HG02970 (cell line): ENCODE results near the gene ATG14.
"Not testable (repeated sequence)": the region's sequence is repeated elsewhere in the genome, so short reads cannot be mapped to it uniquely, and the experiment has no call there.

Source experiments
- ATAC-seq: cut with Tn5 transposase; IDR thresholded peaks from one replicate; pipeline ENCODE4 v1.9.1; 2021; ENCODE audit warnings: mild to moderate bottlenecking, moderate library complexity, moderate number of reproducible peaks; ENCODE audit not compliant: unreplicated experiment, low FRiP score

Gene ATG14

DNA sequence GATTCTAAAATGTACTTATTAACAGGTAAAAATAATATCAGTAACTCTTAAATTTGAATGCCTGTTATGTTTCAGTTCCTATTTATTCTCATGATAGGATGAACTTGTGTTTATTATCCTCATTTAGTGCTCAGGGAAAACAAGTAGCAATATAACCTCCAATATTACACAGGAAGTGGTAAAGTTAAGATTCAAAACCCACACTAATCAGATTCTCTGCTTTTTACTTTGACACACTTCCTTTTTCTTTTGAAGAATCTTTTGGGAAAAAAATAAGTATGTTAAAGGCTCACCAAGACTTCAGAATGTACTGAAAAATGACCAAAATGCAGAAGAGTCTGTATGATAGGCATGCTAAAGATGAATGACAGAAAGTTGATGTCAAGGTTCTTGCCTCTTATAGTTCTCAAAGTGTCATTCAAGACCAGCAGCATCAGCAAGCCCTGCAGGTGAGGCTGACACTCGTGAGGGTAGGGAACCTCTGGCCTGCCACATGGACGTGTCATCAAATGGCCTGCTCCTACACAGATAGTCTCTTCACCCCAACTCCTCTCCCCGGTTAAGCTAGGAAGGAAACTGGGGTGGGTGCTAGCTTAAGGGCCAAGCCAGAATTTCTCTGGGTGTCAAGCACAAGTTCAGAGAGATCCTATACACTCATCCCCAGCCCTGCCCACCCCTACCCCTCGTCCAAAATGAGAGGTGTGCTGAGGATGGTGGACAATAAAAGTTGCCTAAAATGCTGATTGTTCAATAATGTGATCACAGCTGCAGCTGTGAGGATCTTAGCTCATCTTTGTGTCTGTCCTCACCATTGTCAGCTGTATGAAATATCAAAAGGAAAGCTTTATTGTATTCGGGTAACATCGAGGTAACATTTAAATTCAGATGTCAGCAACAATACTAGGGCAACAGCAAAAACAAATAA, 22.5 kb upstream of the ATG14 start:
- ATAC-seq, result no peak

DNA sequence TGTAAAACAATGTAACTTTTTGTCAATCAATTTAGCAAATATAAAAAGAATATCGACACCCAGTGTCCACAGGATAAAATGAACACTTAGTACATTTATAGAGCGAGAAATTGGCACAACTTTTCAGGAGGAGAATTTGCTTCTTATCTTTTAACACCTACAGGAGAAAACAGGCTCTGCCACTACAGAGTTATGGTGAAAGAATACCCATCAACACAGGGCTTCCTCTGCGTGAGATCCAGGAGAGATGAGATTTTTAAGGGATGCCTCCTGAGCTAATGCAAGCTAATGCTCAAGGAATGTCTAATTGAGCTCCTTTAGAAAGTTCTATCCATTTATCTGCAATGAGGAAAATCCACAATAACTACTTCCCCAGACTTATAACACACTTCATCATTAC, 21.0 kb upstream of the ATG14 start:
- ATAC-seq, result no peak

DNA sequence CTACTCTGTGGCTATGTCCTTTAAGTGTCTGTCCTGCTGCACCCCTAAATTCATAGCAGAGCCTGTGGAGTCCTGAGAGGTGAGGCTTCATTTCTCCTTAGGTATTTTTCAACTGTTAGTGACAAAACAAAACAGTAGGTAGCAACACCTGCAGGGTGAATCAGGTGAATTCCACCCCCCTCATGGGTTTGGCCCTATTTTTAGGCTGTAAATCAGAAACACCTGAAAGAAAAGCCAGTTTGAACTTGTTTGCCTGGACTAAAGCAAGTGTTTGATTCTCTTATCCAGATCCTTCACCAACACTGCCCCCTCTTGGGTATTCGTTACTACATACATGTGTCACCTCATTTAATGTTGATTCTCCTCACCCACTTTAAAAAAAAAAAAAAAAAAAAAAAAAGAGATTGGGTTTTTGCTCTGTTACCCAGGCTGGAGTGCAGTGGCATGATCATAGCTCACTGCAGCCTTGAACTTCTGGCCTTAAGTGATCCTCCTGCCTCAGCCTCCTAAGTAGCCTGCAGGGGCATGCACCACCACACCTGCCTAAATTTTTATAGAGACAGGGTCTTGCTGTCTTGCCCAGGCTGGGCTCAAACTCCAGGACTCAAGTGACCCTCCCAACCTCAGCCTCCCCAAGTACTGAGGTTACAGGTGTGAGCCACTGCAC, 18.5 kb upstream of the ATG14 start:
- ATAC-seq, result no peak

DNA sequence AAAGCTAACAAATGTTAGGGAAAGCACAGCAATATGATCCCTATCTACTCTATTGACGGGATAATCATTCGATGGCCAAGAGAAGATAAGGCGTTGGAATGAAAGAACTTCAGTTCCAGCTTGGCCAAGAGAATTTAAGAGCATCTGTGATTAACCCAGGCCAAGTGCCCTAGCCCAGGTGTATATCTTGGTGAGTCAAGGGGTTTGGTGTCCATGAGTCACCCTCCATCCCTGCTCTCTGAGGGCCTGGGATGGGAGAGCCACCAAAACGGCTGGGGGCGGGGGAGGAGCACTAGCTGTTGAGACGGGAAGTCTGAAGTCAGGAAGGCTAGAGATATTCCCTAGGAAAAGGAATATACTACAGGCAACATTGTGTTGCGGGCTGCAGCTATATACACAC, 15.8 kb upstream of the ATG14 start:
- ATAC-seq, result no peak

DNA sequence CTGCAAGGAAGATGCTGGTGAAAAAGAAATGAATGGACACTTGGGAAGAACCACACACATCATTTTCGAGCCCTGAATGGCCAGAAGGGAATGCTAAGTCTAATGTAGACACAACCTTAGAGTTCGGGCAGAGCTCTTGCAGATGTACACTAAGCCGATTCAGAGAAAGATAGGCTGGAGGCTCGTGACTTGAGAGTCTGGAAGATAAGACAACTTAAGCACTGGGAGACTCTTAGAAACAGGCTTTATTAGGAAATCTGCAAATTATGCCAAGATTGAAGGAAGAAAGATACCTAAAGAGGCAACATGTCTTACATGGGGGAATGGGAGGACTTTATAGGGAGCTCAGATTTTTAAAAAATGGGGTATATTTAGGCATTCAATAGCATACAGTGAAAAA, 15.3 kb upstream of the ATG14 start:
- no peak for ATAC-seq

DNA sequence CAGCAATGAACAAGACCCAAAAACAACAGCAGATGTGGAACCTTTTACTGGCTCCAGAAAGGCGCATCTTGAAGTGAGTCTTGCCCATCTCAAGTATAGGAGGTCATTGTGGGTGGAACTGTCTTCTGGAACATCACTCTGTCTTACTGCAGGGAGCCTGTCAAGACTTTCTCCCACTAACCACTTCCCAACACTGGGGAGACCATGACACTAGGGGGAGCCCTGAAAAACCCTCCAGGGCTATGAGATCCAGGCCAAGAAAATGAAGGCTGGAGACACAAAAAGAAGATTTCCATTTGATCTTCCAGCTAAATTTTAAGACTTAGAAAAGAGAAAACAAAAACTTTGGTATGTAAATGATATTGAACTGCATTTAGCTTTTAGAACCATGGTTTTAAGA, 13.5 kb upstream of the ATG14 start:
- ATAC-seq, result no peak

DNA sequence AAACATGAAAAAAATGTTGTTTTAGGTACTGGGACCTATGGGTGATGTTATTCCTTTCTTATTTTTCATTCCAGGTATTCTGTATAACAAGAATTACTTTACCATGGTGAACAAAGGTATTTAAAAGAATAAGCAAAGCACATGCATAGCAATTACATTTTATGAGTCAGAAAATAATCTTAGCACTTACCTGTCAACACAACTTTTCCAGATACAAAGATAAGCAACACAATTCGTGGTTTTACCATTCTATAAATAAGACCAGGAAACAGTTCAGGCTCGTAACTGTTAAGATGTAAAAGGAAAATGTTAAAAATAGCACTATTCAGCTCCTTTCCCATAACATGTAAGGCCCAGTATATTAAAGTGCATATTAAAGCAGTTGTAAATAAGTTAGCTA, 12.3 kb upstream of the ATG14 start:
- ATAC-seq, result no peak

DNA sequence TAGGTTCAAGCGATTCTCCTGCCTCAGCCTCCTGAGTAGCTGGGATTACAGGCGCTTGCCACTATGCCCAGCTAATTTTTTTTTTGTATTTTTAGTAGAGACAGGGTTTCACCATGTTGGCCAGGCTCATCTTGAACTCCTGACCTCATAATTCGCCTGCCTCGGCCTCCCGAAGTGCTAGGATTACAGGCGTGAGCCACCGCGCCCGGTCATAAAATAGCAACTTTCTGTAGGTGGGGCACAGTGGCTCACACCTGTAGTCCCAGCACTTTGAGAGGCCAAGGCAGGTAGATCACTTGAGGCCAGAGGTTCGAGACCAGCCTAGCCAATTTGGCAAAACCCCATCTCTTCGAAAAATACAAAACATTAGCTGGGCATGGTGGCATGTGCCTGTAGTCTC, 10.7 kb upstream of the ATG14 start:
- not testable (repeated sequence) for ATAC-seq

DNA sequence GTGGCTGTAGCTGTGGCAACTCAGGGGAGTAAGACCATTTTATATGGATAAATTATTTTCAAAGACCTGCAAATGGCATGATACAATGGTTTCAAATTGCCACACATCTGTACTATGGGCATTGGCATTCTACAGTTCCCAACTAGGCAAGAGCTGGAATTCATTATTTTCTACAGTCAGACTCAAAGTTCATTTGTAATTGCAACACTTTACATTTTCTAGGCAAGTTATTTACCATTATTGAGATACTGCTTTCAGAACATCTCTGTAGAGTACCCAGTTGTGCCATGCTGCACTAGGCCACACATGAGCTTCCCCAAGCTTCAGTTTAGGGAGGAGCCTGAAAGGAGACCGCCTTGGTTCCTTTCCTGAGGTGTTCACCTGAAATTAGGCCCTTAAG, 8.0 kb upstream of the ATG14 start:
- ATAC-seq, result no peak

DNA sequence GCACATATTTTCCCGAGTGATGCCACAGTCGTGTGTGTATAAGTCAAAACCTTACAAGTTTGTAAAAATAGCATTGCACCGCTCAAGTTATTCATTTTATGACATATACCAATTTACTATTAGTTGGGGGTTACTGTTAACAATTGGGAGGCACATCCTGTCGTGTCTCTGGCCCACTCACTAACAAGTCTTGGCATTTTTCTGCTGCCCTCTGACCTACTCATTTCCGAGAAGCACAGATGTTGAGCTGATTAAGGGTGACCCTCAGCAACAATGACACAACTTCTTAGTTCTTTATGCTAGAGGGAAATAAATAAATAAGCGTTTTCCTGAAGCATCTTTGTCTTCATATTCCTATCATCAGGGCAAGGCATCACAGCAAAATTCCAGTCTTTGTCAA, 6.8 kb upstream of the ATG14 start:
- no peak for ATAC-seq

DNA sequence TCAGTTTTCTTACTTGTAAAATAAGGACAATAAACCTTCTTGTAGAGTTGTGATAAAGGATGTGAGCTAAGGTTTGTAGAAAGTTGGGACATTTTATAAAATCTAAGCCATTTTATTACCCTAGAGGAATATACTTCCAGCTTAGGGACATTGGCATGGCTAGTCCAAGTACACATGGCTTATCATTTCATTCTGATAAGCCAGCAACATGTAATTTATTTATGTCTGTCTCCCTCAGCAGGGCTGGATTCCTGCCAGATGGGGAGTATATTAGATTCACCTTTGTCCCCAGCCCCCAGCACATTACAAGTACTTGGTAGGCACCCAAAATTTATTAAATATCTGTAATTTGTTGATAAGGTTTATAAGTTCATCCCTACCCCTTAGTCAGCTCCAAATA, 6.3 kb upstream of the ATG14 start:
- no peak for ATAC-seq

DNA sequence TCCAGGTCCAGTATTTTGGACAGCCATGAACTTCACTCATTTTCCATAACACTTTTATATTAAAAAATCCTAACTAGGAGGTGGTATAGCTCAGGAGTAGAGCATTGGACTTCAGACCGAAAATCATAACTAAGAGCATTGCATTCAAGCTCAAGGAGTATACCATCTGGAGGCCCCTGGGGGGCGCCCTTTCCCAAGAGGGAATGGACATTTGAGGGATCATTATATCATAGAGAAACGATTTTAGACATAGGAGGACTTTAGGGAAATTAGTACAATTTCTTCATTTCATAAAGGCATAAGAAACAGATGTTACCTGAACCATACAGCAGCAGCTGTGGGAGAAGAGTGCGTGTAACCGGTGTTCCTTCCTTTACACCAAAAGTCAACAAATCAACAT, 5.2 kb upstream of the ATG14 start:
- ATAC-seq, result no peak

DNA sequence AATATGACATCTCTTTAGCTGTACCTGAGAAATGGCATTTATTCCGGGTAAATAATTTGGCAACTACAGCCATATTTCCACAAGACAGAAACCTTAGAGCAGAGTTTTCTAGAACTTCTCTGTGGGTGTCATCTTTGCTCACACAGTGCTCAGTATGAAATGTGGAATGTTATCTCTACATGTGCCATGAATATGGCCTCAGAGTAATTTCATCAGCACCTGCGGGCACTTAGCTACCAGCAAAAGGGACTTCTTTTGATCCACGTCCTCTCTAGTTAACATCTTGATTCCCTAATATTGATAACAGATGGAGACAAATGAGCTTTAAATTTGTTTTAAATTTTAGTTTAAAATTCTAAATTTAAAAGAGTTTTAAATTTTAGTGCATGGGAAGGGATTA, 2.9 kb upstream of the ATG14 start:
- ATAC-seq, result no peak

DNA sequence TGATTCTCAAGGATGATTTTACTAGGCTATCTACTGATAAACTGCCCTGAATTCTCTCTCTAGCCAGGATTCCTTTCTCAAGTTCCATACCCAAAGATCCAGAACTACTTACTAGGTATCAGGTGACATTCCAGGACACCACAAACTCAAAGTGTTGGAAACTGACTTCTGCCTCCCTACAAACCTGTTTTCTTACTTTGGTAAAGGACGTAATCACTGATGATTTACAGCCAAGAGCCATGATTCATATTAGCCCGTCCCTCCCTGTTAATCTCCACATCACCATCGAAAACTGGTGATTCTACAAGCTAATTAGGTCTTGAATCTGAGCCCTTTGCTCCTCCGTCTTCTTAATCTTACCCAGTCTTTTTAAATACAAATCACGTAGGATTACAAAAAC, 1.0 kb upstream of the ATG14 start:
- no peak for ATAC-seq

DNA sequence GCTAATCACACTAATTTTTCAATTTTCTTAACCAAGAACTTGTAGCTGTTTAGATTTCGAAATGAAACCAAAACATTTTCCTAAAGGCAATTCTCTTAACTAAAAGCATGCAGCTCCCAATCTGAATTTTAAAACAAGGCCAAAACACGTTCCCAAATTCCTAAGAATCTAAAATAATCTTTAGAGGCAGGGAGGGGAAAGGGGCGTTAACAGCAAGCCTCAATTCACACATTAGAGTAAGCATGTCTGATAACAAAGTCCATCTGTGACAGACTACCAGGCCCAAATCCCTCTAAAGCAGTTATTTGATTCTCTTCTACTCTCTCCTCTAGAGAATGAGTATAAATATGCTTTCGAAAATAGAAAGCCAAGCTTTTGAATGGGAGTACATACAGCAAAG, 754 bp downstream of the ATG14 start:
- ATAC-seq, result no peak

DNA sequence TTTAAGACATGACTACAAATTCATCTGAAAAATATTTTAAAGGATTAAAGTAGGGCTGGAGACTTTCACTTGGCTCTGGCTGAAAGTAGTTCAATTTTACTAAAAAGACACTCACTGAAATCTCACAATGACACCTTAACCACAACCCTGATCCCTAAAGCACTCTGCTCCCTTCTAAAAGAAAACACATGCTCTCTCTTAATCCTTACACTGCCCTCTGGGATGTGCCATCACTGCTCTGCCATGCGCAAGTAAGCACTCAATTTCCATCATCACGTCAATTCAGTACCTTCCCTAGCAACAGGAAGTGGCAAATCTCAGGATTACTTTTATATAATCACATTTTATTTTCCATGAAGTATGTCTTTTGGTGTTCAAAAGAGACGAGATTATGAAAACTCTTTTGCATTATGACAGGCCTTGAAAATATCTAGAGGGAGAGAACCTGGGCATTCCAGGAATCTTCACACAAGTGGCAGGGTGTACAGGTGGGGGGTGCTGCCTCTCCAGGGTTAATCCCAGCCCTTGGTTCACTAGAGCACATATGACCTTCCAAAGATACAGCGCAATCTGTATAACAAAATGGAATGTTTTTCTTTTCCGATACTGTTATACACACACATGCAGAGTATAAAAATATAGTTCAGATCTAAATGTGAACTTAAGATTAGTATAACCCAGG, 7.3 kb downstream of the ATG14 start:
- no peak for ATAC-seq

DNA sequence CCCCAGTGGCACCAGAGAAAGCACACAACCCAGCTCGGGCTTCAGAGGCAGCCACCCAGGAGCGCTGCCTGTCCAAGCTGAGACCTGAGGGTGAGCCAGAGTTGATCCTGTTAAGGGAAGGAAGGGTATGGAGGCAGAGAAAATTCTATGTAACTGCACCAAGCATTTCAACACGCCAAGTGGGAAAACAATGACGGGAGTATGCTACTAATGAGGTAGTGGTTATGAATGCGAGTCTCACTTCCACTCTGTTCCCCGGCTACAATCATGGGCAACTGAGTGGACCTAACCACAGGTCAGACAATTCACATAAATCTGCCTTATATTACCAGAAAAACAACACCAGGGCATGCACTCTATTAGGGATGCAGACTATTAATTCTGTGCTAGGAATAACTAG, 9.9 kb downstream of the ATG14 start:
- no peak for ATAC-seq

DNA sequence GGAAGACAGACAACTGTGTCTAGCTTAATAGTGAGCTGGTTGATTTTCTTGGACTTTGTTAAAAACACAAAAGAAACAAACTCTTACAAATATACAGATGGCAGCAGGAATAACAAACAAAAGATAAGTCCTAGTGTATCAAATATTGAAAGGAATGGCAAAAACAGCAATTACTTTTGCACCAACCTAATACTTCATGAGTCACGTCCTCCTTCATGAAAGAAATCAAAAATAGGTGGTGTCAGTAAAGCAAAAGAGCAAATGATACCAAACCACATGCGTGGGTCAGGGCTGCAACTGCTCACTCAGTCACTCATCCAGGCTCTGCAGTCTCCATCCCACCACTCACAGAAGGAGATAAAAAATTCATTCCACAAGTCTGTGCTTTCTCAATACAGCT, 11.8 kb downstream of the ATG14 start:
- no peak for ATAC-seq

DNA sequence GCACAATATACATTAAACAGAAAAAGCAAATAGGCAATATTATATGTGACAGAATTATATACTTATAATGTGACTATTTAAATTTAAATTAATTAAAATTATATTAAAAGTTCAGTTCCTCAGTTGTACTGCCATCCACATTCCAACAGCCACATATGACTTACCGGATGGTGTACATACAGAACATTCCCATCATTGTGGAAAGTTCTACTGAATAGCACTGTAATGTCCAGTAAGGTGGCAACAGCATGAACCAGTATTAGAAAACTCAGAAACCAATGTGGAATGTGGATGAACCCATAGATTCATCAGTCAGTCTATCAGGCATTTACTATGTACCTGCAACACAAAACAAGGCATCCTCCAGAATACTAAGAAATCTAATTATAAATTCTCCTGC, 12.4 kb downstream of the ATG14 start:
- ATAC-seq, result no peak

DNA sequence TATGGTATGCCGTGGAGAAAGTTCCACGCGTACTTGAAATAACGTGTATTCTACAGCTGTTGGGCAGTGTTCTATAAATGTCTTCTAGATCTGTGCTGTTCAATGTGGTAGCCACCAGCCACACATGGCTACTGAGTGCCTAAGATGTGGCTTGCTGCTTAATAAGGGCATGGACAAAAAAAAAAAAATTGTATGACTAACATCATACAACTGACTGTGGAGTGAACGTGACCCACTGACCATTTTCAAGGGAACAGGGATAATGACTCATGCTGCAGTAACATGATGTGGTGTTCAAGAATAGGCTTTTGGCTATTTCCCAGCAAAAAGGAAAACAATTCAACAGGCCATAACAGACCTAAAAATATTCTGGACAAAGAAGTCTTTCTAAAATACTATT, 13.0 kb downstream of the ATG14 start:
- ATAC-seq, result no peak

DNA sequence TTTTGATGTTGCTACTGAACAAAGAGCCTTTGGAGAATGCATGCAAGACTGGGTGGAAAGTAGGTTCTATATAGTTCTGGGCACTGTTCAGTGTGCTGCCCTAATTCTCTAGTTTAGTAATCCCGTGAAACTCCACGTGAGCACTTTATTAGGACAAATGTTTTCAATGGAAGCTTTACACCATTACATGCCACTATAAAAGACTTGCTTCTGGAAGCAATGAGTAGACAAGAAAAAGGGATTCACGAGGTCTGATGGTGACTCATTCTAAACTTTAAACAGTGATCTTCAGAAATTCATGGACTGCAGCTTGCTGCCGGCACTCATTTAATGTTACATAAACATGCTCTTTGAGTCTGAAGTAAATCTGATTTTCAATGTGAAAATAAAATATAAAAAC, 22.3 kb downstream of the ATG14 start:
- ATAC-seq, result no peak

DNA sequence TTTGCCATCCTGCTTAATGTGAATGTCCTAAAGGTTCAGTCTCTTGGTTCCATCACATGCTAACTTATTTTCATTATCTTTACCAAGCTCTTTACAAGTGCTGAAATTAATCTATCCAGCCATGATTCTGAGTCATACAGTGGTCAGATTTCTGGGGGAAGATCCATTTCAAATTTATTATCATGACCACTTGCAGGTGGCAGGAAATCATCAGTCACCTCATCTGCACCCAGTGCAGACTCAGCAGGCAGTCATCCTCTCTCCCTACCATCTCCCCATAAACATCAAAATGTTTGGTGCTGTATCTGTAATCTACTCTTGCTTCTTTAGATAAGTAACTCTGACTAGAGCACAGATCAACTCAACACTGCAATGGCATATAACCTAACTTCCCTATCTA, 23.5 kb downstream of the ATG14 start:
- ATAC-seq, result no peak
